GM12878 (cell line): ENCODE results near the gene DMRTA2. TPM values are rescaled to one million over a fixed set of nuclear protein-coding genes. Genes with fewer than 3 reads are reported as not detected.

Experiments used
- ATAC-seq: fragments of 200-7000 bp; cut with Tn5 transposase; 3 replicates; pipeline ENCODE4 v1.9.1; 2020; ENCODE audit warnings: mild to moderate bottlenecking, moderate library complexity
- BruUV-seq: library from RNA; stranded (reverse); fragments of 400-500 nt; replicated peaks from 2 replicates; lab custom pipeline; 2021; lab: Mats Ljungman, UMichigan
- CTCF ChIA-PET: fragments of 300-600 bp; sonication (Branson Sonifier 250); formaldehyde crosslinking; extraction: SDS; loops from one replicate; lab custom pipeline; 2021; ENCODE audit warnings: inconsistent platforms; lab: Yijun Ruan, JAX
- POLR2A ChIA-PET: fragments of 350-600 bp; formaldehyde crosslinking; extraction: SDS; loops from one replicate; lab custom pipeline; 2021; ENCODE audit warnings: inconsistent platforms; lab: Charles Lee
- RAD21 ChIA-PET: fragments of 300-600 bp; sonication (Branson Sonifier 250); formaldehyde crosslinking; loops from one replicate; lab custom pipeline; 2023; ENCODE audit warnings: antibody characterized with exemption; ENCODE audit not compliant: unreplicated experiment; lab: Charles Lee
- SMC1A ChIA-PET: fragments of 300-600 bp; sonication (Branson Sonifier 250); formaldehyde crosslinking; loops from one replicate; lab custom pipeline; 2023; ENCODE audit not compliant: unreplicated experiment, uncharacterized antibody; lab: Charles Lee
- DNase-seq: peaks from one replicate; pipeline ENCODE4 v3.0.0-alpha.2; 2011; ENCODE audit warnings: low read depth, low spot score
- FAIRE-seq: peaks from 3 replicates; lab custom pipeline; 2011; peaks lifted over from hg19 to GRCh38; lab: Jason Lieb, UNC
- H2AFZ ChIP-seq: 2 replicates; pipeline ENCODE4 v1.6.0; 2011; ENCODE audit warnings: low read depth, low read length, control low read depth; ENCODE audit not compliant: control insufficient read depth
- H3K27ac ChIP-seq: 2 replicates; pipeline ENCODE4 v1.5.1; 2011; ENCODE audit warnings: control low read depth; ENCODE audit not compliant: control insufficient read depth, insufficient read depth
- H3K27me3 ChIP-seq, 2 experiments: replicated peaks in 1 of 2; 2 replicates each; pipeline versions ENCODE4 v1.6.0 to v1.6.1; 2011; ENCODE audit warnings: low read length in 1 of 2; ENCODE audit not compliant: control insufficient read depth in 2 of 2, insufficient read depth in 2 of 2
- H3K36me3 ChIP-seq, 2 experiments: 2 replicates each; pipeline ENCODE4 v1.5.1; 2011; ENCODE audit warnings: low read length in 1 of 2; ENCODE audit not compliant: control insufficient read depth in 2 of 2, insufficient read depth in 2 of 2
- H3K4me1 ChIP-seq: 2 replicates; pipeline ENCODE4 v1.6.1; 2011; ENCODE audit warnings: mild to moderate bottlenecking, low read length, moderate library complexity, mixed read lengths; ENCODE audit not compliant: control insufficient read depth, insufficient read depth
- H3K4me2 ChIP-seq: 2 replicates; pipeline ENCODE4 v1.6.0; 2011; ENCODE audit warnings: control low read depth; ENCODE audit not compliant: control insufficient read depth, insufficient read depth
- H3K4me3 ChIP-seq: fragments of 200-600 bp; sonication (generic); 2 replicates; pipeline ENCODE4 v1.5.1; 2016
- H3K79me2 ChIP-seq: 2 replicates; pipeline ENCODE4 v1.6.0; 2011; ENCODE audit warnings: low read length; ENCODE audit not compliant: control insufficient read depth, insufficient read depth
- H3K9ac ChIP-seq: 2 replicates; pipeline ENCODE4 v1.8.0; 2011; ENCODE audit warnings: low read length, control low read depth, mixed read lengths; ENCODE audit not compliant: control insufficient read depth, insufficient read depth
- H3K9me3 ChIP-seq: replicated peaks from 3 replicates; pipeline ENCODE4 v1.5.1; 2011; ENCODE audit warnings: mild to moderate bottlenecking, low read length; ENCODE audit not compliant: control insufficient read depth, insufficient read depth
- H4K20me1 ChIP-seq: 2 replicates; pipeline ENCODE4 v1.6.0; 2011; ENCODE audit not compliant: control insufficient read depth, insufficient read depth
- ESRRA ChIP-seq: IDR thresholded peaks from 2 replicates; pipeline ENCODE4 v1.6.1; 2012; ENCODE audit warnings: mild to moderate bottlenecking, low read length, improper control_type of control experiment
- EZH2 ChIP-seq: IDR thresholded peaks from 2 replicates; pipeline ENCODE4 v1.6.1; 2012; ENCODE audit warnings: low read depth, mild to moderate bottlenecking, control low read depth, inconsistent platforms, low read length, borderline replicate concordance; ENCODE audit not compliant: control insufficient read depth
- LARP7 ChIP-seq: fragments of 450-650 bp; IDR thresholded peaks from 2 replicates; pipeline ENCODE4 v1.6.1; 2017; ENCODE audit warnings: mild to moderate bottlenecking
- MAX ChIP-seq: IDR thresholded peaks from 2 replicates; pipeline ENCODE4 v1.6.1; 2012; ENCODE audit warnings: low read depth, low read length, improper control_type of control experiment
- SMAD1 ChIP-seq: fragments of 450-650 bp; IDR thresholded peaks from 2 replicates; pipeline ENCODE4 v1.6.1; 2018; ENCODE audit warnings: mild to moderate bottlenecking, low read depth; ENCODE audit not compliant: partially characterized antibody
- SUZ12 ChIP-seq: fragments of 200-600 bp; sonication (generic); IDR thresholded peaks from one replicate; pipeline ENCODE4 v1.6.1; 2018; ENCODE audit warnings: antibody characterized with exemption, mild to moderate bottlenecking; ENCODE audit not compliant: unreplicated experiment
- TARDBP ChIP-seq: IDR thresholded peaks from 2 replicates; pipeline ENCODE4 v1.6.1; 2016; ENCODE audit warnings: borderline replicate concordance
- TCF12 ChIP-seq: IDR thresholded peaks from 2 replicates; pipeline ENCODE4 v1.6.1; 2011; ENCODE audit warnings: low read depth, mild to moderate bottlenecking, low read length
- USF2 ChIP-seq: IDR thresholded peaks from 2 replicates; pipeline ENCODE4 v1.6.1; 2011; ENCODE audit warnings: low read depth, low read length, improper control_type of control experiment, borderline replicate concordance
- ZBTB11 ChIP-seq: fragments of 450-650 bp; formaldehyde crosslinking; IDR thresholded peaks from 2 replicates; pipeline ENCODE4 v1.5.0; 2022; ENCODE audit warnings: mild to moderate bottlenecking, missing genetic modification characterization
- ZNF24 ChIP-seq: fragments of 450-650 bp; IDR thresholded peaks from 2 replicates; pipeline ENCODE4 v1.6.1; 2017; ENCODE audit warnings: antibody characterized with exemption, mild to moderate bottlenecking
- ZNF592 ChIP-seq: fragments of 450-650 bp; IDR thresholded peaks from 2 replicates; pipeline ENCODE4 v1.6.1; 2017; ENCODE audit warnings: mild to moderate bottlenecking, moderate library complexity
- WGBS: methylation state at CpG from one replicate; pipeline ENCODE4 v1.1.6; 2016; ENCODE audit warnings: low lambda C conversion rate; ENCODE audit not compliant: insufficient replicate concordance, insufficient coverage; ENCODE audit errors: missing lambda C conversion rate; 5-methylcytosine and 5-hydroxymethylcytosine counted together
- in situ Hi-C: fragments of 300-500 bp; cut with MboI; formaldehyde crosslinking; loops from 9 replicates; pipeline ENCODE4 v1.14.3; 2018; ENCODE audit warnings: mixed read lengths
- intact Hi-C: fragments of 100-400 bp; cut with micrococcal nuclease; formaldehyde crosslinking; loops from one replicate; pipeline ENCODE4 v1.14.2; 2022; ENCODE audit not compliant: unreplicated experiment
- polyA plus RNA-seq, 11 experiments: library from polyadenylated mRNA; depleted of rRNA in 4 of 11; unstranded in 6 of 11; stranded (reverse) in 5 of 11; fragments of >200 nt; fragmentation: Nextera tagmentation in 4 of 11; fragmentation: Illumina TruSeq in 1 of 11; extraction: Ambion mirVana in 4 of 11; extraction: Trizol in 1 of 11; gene quantifications; 1 replicate in 1 of 11; 2 replicates in 10 of 11; pipeline versions ENCODE4 v1.2.1 to v1.2.3, GENCODE V29; 2011 to 2016; ENCODE audit warnings: inconsistent platforms in 2 of 11, missing spikeins in 2 of 11, low read depth in 1 of 11
- total RNA-seq, 4 experiments: library from RNA; depleted of rRNA in 3 of 4; stranded (reverse); fragments of >200 nt in 3 of 4; fragmentation: Illumina TruSeq in 1 of 4; extraction: Trizol in 1 of 4; gene quantifications; 2 replicates each; pipeline versions ENCODE4 v1.2.1 to v1.2.3, GENCODE V29; 2013 to 2021
- TF ChIP-seq, protein P1 (sequence below): fragments of 450-650 bp; IDR thresholded peaks from 2 replicates; pipeline ENCODE4 v1.6.1; 2017; ENCODE audit warnings: low read depth, mild to moderate bottlenecking, moderate library complexity

Gene DMRTA2
- total and polyA plus RNA-seq, 10 of the 15 experiments (the other 5 are each of a cell fraction or from before 2014, with no cell fraction given), result not detected

- ChIA-PET SMC1A (interaction anchor here (0.6 to 2.0 kb wide), 5 partner anchors 50 to 330 kb away, joined by 3 to 6 read pairs (median 3); no protein-coding TSS in a partner anchor), CTCF (interaction anchor here (1.2 to 11.9 kb wide), 5 partner anchors 10 to 343 kb away, joined by 3 to 151 read pairs (median 9); no protein-coding TSS in a partner anchor), POLR2A (no interaction called here), RAD21 (interaction anchor here (1.0 kb wide), 1 partner anchor 330 kb away, joined by 3 read pairs; no protein-coding TSS in a partner anchor)
- DNase-seq (no peak), ATAC-seq (no peak), FAIRE-seq (no peak)
- Histone ChIP-seq H3K9me3 (no peaks in the 10 kb centered on the region), H3K4me2 (no peak overlapping the region), H3K4me1 (no peaks in the 10 kb centered on the region), H3K9ac (no peak overlapping the region), H4K20me1 (no peaks in the 10 kb centered on the region), H3K36me3 (no peaks in the 10 kb centered on the region), H3K27ac (no peak overlapping the region), H3K4me3 (no peak overlapping the region), H3K27me3 (no peaks in the 10 kb centered on the region), H3K79me2 (no peaks in the 10 kb centered on the region), H2AFZ (no peak overlapping the region)
- intact Hi-C loops, result no loop called here
- WGBS, result 0% methylated on average over 1 of the region's 1 CpG
- in situ Hi-C loops, result loop anchor here (5.0 to 25.0 kb wide), 2 partner anchors 229 to 689 kb away; no protein-coding TSS in a partner anchor
- no TSS peak for BruUV-seq
- no peak for TF ChIP-seq TCF12
- TF ChIP-seq, protein P1, sequence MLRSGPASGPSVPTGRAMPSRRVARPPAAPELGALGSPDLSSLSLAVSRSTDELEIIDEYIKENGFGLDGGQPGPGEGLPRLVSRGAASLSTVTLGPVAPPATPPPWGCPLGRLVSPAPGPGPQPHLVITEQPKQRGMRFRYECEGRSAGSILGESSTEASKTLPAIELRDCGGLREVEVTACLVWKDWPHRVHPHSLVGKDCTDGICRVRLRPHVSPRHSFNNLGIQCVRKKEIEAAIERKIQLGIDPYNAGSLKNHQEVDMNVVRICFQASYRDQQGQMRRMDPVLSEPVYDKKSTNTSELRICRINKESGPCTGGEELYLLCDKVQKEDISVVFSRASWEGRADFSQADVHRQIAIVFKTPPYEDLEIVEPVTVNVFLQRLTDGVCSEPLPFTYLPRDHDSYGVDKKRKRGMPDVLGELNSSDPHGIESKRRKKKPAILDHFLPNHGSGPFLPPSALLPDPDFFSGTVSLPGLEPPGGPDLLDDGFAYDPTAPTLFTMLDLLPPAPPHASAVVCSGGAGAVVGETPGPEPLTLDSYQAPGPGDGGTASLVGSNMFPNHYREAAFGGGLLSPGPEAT, result no peak
- TF ChIP-seq SMAD1, result no peak
- no peak for TF ChIP-seq MAX
- no peak for TF ChIP-seq SUZ12
- no peak for TF ChIP-seq TARDBP
- no peak for TF ChIP-seq USF2
- TF ChIP-seq ESRRA, result no peak
- no peak for TF ChIP-seq LARP7
- no peak for TF ChIP-seq ZBTB11 (CRISPR knock-in tag)
- no peak for TF ChIP-seq EZH2
- TF ChIP-seq ZNF592, result no peak
- no peak for TF ChIP-seq ZNF24
Observed at GRCh38 chr1:50373532-50373931, 49.7 kb downstream of the DMRTA2 start.
